NCI-H2081 (cell line): ENCODE data around the gene HPN.

ENCODE experiments used
- DNase-seq, 2 experiments: peaks; one replicate each; lab custom pipeline; 2025; lab: John Stamatoyannopoulos, UW

HPN gene

DNA sequence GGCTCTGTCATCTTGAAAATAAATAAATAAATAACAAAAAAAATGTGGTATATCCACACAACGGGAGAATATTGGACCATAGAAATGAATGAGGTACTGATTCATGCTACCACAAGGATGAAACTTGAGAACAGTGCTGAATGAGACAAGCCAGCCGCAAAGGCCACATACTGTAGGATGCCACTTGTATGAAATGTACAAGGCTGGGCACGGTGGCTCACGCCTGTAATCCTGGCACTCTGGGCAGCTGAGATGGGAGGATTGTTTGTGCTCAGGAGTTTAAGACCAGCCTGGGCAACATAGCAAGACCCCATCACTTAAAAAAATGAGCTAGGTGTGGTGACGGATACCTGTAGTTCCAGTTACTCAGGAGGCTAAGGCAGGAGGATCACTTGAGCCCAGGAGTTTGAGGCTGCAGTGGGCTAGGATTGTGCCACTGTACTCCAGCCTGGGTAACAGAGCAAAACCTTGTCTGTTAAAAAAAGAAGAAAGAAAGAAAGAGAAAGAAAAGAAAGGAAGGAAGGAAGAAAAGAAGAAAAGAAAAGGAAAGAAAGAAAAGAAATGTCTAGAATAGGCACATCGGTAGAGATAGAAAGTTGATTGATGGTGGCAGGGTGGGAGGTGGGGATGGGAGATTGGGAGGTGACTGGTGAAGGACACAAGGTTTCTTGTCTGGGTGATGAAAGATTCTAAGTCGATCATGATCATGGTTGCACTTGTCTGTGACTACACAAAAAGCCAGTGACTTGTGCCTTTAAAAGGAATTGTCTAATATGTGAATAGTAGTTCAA, 20.3 kb downstream of the HPN start:
- no peak for DNase-seq

DNA sequence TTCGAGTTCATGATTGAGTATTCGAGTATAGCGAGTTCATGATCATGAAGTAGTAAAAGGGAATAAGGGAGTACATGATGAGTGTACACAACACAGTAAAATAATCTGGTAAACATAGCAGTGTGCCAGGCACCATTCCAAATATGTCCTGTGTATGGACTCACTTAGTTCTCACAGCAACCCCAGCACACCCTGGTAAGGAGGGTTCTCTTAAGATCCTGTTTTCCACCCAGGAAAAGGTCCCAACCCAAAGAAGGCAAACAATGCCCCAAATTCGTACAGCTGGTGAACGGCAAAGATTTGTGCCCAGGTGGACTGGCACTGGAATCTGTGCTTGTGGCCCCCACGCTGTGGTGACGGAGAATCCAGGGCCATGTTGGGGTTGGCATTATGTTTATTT, 21.4 kb downstream of the HPN start:
- no peak for DNase-seq

- no peak for DNase-seq
These were observed 22.7 kb downstream of the HPN start for GRCh38 chr19:35063940-35064818.

GRCh38 chr19:35065574-35065973, 24.1 kb downstream of the HPN start:
- no peak for DNase-seq

GRCh38 chr19:35066121-35066520, 24.6 kb downstream of the HPN start:
- no peak for DNase-seq

- peak; percentile 73 to 80 for DNase-seq
These were observed 25.4 kb downstream of the HPN start for GRCh38 chr19:35066691-35067563.

- DNase-seq: no peak
These were observed 27.6 kb downstream of the HPN start for GRCh38 chr19:35068941-35069634.

DNA sequence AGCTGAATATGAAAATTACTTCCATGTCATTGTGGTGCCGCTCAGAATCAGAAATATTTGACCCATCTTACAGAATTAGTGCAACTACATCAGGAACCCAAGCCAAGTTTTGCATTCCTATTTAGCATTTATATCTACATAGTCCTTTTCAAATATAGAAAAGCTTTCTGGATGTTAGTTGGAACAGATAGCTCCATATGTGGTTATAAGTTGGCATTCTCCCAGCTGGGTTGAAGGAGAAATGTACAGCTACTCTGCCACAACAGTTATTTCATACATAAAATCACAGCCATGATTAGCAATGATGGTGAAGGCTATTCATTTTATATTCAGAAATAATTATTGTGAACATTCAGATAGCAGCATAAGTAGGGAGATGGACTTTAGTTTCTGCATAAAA, 28.2 kb downstream of the HPN start:
- no peak for DNase-seq

DNA sequence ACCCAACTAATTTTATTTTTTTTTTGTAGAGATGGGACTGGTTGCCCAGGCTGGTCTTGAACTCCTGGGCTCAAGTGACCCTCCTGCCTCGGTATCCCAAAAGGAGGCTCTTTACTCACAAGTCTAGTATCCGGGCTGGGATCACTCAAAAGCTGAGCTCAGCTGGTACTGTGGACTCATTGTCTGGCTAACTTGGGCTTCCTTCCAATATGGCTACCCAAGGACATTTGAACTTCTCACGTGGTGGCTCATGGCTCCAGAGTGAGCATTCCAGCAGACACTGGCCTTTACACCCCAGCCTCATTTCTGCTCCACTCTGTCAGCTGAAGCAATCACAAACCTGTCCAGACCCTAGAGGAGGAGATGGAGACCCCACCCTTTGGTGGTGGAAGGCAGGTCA, 28.9 kb downstream of the HPN start:
- no peak for DNase-seq

- no peak for DNase-seq
These were observed 32.0 kb downstream of the HPN start for GRCh38 chr19:35073516-35073915.

DNA sequence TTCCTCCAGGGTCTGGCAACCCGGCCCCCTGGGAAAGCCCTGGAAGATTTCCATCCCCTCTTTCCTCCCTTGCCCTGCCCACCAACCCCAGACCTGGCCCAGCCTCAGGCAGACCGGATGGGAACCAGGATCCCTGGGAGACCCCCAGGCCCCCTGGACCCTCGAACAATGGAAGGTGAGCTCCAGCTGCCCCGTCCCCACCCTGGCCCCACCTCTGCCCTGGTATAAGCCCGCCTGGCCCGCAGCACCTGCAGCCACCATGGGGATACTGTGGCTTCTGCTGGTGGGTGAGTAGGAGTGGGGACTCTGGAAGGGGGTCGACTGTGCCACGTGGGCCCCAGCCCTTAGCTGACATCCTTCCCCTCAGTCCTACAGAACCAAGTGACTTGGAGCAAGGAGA, 32.4 kb downstream of the HPN start:
- DNase-seq: no peak

- DNase-seq: no peak
These were observed 33.1 kb downstream of the HPN start for GRCh38 chr19:35074426-35075201.

- no peak for DNase-seq
These were observed 33.9 kb downstream of the HPN start for GRCh38 chr19:35075202-35076025.

- no peak for DNase-seq
These were observed 34.5 kb downstream of the HPN start for GRCh38 chr19:35076026-35076370.

- DNase-seq: no peak
These were observed 35.1 kb downstream of the HPN start for GRCh38 chr19:35076657-35077056.

DNA sequence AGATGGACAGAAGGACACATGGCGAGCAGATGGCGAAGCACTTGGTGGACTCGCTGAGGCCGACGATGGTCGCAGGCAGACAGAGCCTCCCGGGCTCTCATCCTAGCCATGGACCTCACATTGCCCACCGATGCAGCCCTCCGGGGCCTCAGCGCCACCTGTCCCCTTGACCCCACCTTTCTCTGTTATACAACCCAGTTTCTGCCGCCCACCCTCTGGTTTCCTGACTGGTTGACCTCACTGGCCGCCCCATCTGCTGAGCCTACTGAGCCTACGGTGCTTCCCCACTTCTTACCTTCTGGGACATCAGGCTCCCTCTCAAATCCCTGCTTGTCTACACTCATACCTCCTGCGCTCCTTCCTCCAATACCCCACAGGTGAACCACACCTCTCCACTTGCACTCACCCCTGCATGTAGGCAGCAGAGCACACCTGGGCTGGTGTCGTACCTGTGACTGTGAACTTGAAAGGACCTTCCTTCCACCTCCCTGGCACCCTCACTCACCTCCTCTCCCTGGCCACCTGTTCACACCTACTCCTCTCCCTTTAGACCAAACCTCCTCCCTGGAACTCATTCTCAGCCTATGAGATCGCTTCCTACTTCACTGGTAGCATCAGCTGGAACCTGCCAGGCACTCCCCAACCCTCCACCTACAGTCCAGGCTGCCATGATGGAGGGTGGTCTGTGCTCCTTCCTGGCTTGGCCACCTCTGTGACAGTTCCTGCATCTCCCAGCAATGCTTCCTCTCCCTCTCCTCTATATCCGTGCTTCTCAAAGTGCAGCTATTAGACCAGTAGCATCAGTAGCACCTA, 36.1 kb downstream of the HPN start:
- no peak for DNase-seq

DNA sequence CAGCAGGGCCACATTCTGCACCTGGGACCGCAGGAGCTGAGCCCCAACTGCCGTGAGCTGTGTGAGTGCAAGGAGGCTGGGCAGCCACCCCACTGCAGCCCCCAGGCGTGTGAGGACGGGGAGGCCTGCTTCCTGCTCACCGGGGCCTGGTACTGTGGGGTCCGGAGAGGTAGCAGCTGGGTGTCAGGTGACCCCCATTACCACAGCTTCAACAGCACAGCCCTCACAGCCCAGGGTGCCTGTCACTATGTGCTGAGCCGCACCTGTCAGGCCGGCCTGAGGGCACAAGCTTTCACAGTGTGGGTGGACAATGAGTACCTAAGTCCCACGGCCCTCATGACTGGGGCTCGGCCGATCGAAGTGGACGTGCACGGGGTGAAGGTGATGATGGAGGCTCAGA, 38.3 kb downstream of the HPN start:
- DNase-seq: no peak

- no peak for DNase-seq
These were observed 39.2 kb downstream of the HPN start for GRCh38 chr19:35080613-35081170.

GRCh38 chr19:35081201-35081600, 39.7 kb downstream of the HPN start:
- no peak for DNase-seq
